ENCODE data around the gene RANBP3L.
"Not testable (repeated sequence)": the region's sequence is repeated elsewhere in the genome, so short reads cannot be mapped to it uniquely, and the experiment has no call there.

Gene RANBP3L

DNA sequence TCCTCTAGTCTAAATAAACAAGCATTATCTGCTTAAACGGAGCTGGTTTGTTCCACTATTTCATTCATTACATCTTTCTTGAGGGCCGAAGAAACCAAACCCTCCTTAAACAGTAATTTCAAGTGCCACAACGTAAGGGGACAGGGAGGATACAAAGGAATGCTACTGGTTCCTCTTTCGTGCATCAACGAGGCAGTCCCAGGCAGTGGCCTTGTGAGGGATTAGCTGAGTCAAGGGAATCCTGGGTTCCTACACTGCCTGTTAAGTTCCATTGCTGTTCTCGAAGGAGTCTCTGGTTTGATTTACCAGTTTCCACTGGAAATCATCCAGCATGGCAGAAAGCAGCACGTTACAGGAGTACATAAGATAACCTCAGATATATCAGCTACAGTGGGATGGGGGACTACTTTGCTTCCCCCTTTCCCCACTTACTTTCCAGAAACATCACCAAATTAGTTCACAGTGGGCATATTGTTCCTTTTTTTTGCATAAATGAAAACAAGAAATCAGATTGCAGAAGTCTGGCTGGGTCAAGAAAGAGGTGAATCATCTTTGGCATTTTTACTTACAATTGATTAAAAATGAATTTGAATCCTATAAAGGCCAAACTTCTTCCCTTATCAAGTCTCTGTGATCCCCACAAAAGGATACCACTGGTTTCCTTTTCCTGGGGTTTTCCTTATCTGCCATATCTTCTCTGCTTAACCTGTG, 2.5 kb upstream of the RANBP3L start:
- no peak for DNase-seq (ENCODE audit: low read depth)
- TF ChIP-seq, protein P1, sequence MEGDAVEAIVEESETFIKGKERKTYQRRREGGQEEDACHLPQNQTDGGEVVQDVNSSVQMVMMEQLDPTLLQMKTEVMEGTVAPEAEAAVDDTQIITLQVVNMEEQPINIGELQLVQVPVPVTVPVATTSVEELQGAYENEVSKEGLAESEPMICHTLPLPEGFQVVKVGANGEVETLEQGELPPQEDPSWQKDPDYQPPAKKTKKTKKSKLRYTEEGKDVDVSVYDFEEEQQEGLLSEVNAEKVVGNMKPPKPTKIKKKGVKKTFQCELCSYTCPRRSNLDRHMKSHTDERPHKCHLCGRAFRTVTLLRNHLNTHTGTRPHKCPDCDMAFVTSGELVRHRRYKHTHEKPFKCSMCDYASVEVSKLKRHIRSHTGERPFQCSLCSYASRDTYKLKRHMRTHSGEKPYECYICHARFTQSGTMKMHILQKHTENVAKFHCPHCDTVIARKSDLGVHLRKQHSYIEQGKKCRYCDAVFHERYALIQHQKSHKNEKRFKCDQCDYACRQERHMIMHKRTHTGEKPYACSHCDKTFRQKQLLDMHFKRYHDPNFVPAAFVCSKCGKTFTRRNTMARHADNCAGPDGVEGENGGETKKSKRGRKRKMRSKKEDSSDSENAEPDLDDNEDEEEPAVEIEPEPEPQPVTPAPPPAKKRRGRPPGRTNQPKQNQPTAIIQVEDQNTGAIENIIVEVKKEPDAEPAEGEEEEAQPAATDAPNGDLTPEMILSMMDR (IDR thresholded peaks at IDR 0.05; ENCODE audit: insufficient read depth, low read depth, low read length, missing control alignments), result no peak
- H3K4me3 ChIP-seq (ENCODE audit: low read depth, low read length), result no peak overlapping the region

DNA sequence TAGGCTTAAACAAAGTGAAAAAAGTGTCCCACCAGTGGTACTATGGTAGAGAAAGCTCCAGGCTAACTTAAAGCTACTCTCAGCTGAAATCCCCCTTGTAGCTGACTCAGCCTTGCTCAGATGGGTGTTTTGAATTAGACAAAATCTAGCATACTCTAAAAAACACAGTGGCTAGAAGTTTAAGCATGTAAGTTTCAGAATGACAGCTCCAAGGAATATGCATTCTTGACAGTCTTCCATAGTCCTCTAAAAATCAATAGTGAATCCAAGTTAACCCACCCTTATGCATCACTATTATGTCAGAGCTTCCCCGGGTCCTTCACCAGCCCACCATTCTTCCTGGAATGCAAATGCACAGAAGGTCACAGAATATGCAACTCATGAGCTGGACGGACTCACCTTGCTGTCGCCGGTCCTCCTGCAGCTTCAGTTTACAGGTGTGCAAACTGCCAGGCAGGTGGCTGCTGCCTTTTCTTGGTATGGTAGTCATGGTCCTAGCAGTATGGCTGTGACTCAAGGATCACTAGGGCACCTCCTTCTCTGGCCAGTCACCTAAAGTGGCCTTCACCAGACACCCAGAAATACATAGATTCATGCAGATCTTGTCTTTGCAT, 668 bp downstream of the RANBP3L start:
- no peak for DNase-seq (ENCODE audit: low read depth)
- H3K4me3 ChIP-seq (ENCODE audit: low read depth, low read length), result no peak overlapping the region
- TF ChIP-seq, protein P1 (IDR thresholded peaks at IDR 0.05; ENCODE audit: insufficient read depth, low read depth, low read length, missing control alignments), result no peak

DNA sequence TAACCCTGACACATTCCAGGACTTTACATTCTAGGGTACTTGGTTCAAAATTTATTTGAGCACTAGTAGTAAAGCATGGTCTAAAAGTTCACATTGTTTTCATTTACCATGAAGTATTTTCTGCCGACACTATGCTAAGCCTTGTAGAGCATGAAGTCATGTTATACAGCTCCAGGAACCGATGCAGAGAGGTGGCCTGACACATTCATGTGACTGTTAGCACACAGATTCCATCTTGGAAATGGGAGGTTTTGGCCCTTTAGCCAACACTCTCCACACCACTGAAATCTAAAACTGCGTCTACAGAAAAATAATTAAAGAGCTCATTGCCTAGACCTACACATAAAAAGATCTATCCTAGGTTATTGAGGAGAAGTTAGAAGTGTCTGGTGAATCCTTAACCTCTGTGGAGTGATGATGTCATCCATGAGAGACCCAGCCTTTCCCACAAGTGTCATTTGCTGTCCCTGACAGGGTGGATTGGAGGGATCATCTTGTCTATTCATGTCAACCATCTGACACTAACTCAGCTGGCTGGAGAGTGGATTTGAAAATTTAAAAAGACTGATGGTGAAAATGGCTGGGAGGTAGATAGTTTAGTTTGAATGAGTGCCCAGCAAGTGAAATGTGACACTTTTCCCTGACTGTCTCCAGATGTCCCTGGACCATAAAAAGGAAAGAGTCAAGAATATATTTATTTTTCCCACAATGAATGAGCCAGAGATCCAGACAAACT, 1.3 kb downstream of the RANBP3L start:
- TF ChIP-seq, protein P1 (IDR thresholded peaks at IDR 0.05; ENCODE audit: insufficient read depth, low read depth, low read length, missing control alignments), result no peak
- no peak for DNase-seq (ENCODE audit: low read depth)
- H3K4me3 ChIP-seq (ENCODE audit: low read depth, low read length), result no peak overlapping the region

DNA sequence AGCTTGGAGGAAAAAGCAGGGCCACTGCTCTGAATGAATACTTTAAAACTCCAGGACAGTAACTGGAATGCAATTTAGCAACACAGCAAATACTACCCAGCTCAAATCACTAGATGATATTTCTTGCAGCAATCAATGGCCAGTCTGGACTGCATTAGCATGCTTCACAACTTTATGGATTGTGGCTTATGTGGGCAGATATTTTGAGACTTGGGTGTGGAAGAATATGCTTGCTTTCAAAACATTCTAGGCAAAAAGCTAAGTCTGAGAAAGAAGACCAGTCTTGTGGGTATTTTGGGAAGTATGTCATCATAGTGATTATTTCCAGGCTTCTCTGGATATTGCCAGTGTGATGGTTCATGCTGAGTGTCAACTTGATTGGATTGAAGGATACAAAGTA, 3.1 kb downstream of the RANBP3L start:
- no peak for DNase-seq (ENCODE audit: low read depth)
- H3K4me3 ChIP-seq (ENCODE audit: low read depth, low read length), result no peak overlapping the region
- TF ChIP-seq, protein P1 (IDR thresholded peaks at IDR 0.05; ENCODE audit: insufficient read depth, low read depth, low read length, missing control alignments), result no peak

DNA sequence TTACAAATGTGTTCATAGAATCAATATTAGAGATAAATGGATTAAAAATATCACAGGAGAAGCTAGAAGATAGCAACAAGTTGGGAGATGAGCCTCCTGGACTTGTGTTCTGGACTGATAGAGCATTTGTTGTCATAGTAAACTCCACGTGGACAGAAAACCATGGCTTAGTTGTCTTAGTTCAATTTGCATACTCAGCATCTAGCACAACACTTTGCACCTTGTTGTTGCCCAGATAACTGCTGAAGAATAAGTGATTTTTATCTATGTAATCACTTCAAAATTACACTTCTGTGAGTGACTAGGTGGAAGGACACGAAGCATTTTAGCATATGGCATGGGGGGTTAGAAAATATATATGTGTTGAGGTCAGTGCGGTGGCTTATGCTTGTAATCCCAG, 4.0 kb downstream of the RANBP3L start:
- no peak for DNase-seq (ENCODE audit: low read depth)
- TF ChIP-seq, protein P1 (IDR thresholded peaks at IDR 0.05; ENCODE audit: insufficient read depth, low read depth, low read length, missing control alignments), result no peak
- H3K4me3 ChIP-seq (ENCODE audit: low read depth, low read length), result no peak overlapping the region

DNA sequence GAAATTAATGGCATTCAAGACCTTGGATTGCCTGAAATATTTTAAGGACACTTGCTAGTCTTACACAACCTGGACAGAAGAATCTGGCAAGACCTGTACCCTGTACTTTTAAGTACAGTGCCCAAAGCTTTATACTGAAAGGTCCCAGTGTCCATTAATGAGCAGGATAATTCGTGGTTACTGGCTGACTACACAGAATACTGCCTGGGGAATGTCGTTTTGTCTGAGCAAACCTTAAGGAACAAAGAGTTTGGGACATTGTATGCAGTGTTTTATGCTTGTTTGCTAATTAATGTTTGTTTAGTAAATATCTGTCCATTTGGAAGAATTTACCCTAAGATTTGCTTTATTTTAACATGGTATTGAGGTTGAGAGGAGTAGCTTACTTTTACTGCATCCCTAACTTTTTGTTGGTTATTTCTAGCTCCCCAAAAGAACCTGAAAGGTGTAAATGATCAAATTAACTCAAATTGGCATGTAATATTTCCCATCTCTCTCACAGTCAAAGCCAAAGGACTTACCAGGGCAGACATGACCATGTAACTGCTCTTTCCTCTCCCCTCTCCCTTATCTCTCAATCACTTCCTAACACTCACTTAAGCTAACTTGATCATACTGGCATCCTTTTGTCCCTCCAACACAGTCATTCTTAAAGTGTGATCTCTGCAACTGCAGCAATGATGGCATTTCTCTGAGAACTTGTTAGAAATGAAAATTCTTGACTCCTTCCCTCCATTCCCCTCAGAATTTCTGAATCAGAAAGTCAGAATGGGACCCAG, 15.7 kb downstream of the RANBP3L start:
- no peak overlapping the region for H3K4me3 ChIP-seq (ENCODE audit: low read depth, low read length)
- TF ChIP-seq, protein P1 (IDR thresholded peaks at IDR 0.05; ENCODE audit: insufficient read depth, low read depth, low read length, missing control alignments), result no peak
- no peak for DNase-seq (ENCODE audit: low read depth)

DNA sequence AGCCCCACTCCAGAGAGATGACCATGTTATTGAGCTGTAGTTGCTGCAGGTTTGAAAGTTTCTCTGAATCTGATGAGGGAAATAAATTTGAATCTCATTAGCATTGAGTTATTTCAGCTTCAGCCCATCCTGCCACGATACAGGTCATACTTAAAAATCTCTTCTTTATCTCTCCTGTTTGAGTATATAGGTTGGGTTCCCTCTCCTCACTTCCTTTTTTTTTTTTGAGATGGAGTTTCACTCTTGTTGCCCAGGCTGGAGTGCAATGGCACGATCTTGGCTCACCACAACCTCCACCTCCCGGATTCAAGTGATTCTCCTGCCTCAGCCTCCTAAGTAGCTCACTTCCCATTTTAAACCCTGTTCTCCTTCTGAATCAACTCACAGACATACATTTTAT, 17.9 kb downstream of the RANBP3L start:
- H3K4me3 ChIP-seq (ENCODE audit: low read depth, low read length); DNase-seq (ENCODE audit: low read depth): not testable (repeated sequence)

Measured in GM12865 (cell line).